NOMO-1 treated with DMSO at 0.1 percent for 48 hours (cell line): ENCODE results near the gene TAF6.
"Not testable (repeated sequence)": the region's sequence is repeated elsewhere in the genome, so short reads cannot be mapped to it uniquely, and the experiment has no call there.

Source experiments
- DNase-seq: peaks from one replicate; lab custom pipeline; 2025; ENCODE audit not compliant: unreplicated experiment; lab: John Stamatoyannopoulos, UW

Gene TAF6

GRCh38 chr7:100152937-100153666, 33.9 kb upstream of the TAF6 start:
- no peak for DNase-seq

GRCh38 chr7:100152404-100152803, 33.2 kb upstream of the TAF6 start:
- DNase-seq: peak; percentile 98

GRCh38 chr7:100148559-100149328, 29.6 kb upstream of the TAF6 start, which contains the start of gene LAMTOR4:
Gene LAMTOR4 (plus strand): TSS chr7:100148918. CDS start chr7:100148973, 55 bp downstream.
- DNase-seq: peak; percentile 100

GRCh38 chr7:100148225-100148558, 29.0 kb upstream of the TAF6 start:
- DNase-seq: no peak

GRCh38 chr7:100147278-100147677, 28.1 kb upstream of the TAF6 start:
- no peak for DNase-seq

- not testable (repeated sequence) for DNase-seq
These were observed 27.2 kb upstream of the TAF6 start for GRCh38 chr7:100146350-100146749.

GRCh38 chr7:100142461-100142860, 23.3 kb upstream of the TAF6 start:
- no peak for DNase-seq

GRCh38 chr7:100141555-100141949, 22.4 kb upstream of the TAF6 start:
- peak; percentile 94 for DNase-seq

- no peak for DNase-seq
These were observed 18.9 kb upstream of the TAF6 start for GRCh38 chr7:100137851-100138760.

GRCh38 chr7:100132697-100133151, 13.6 kb upstream of the TAF6 start:
- DNase-seq: peak; percentile 82

GRCh38 chr7:100132126-100132525, 13.0 kb upstream of the TAF6 start:
- DNase-seq: no peak

GRCh38 chr7:100130608-100131453, 11.7 kb upstream of the TAF6 start:
- peak; percentile 69 for DNase-seq

GRCh38 chr7:100130220-100130607, 11.1 kb upstream of the TAF6 start:
- not testable (repeated sequence) for DNase-seq

GRCh38 chr7:100128637-100128963, 9.4 kb upstream of the TAF6 start:
- no peak for DNase-seq

GRCh38 chr7:100127866-100128636, 8.9 kb upstream of the TAF6 start:
- peak; percentile 27 for DNase-seq

- DNase-seq: peak; percentile 92
These were observed 8.0 kb upstream of the TAF6 start, which contains the start of gene MBLAC1 for GRCh38 chr7:100126931-100127865. Gene MBLAC1 (plus strand): TSS chr7:100126967. CDS start chr7:100127396, 429 bp downstream.

- DNase-seq: no peak
These were observed 7.2 kb upstream of the TAF6 start for GRCh38 chr7:100126239-100126930.
